ENCODE data around the gene RTN4IP1. TPM values are rescaled to one million over a fixed set of nuclear protein-coding genes. Genes with fewer than 3 reads are reported as not detected.

RTN4IP1 gene
- total RNA-seq, 4 donors from 2014 or later, result 3.3 to 7.1 (median 6.8) TPM

DNA sequence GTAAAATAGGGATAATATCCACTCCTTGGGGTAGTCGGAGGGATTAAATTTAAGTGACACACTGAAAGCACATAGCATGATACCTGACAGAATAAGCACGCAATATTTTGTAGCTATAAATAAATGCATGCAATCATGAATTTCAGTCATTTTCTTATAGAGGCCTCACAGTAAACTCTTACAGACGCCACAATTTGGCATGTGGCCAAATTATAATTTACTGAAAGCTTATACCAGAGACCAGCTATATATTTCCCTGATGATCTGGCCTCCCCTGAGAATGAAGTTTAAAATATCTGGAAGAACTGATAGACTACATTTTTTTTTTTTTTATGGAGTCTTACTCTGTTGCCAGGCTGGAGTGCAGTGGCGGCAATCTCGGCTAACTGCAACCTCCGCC, 40.9 kb upstream of the RTN4IP1 start:
- Histone ChIP-seq H3K36me3 (peaks cover 0 to 23% (median 0%) of the 10 kb centered on the region in 3 donors), H3K4me1 (no peaks in the 10 kb centered on the region), H3K9me3 (no peaks in the 10 kb centered on the region), H3K27me3 (no peaks in the 10 kb centered on the region), H3K27ac (no peak overlapping the region), H3K4me3 (no peak overlapping the region)
- 83 to 88% methylated on average over 6 of the region's 6 CpGs for WGBS, 2 donors
- no peak for TF ChIP-seq EP300 (IDR thresholded peaks at IDR 0.05)
- no peak for TF ChIP-seq POLR2A (IDR thresholded peaks at IDR 0.05)
- TF ChIP-seq CTCF (IDR thresholded peaks at IDR 0.05), result no peak
- no peak for DNase-seq (ENCODE audit: low spot score in 2 of 2)

DNA sequence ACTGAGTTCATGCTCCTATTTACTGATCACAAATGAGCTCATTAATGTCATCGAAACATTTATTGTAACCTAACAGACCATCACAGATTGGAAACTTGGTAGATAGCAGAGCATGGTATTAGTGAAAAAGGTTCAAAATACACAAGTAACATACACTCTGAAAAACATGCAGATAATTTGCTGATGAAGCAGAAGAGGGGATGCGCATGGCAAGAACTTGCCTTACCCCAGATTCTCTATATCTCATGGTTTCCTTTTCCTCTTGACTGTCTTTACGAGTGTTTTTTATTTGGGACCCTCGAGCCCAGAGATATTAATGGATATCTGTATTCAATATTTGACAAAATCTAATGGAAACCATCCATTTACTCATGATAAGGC, 37.7 kb upstream of the RTN4IP1 start:
- no peak overlapping the region for H3K4me3 ChIP-seq
- no peaks in the 10 kb centered on the region for H3K9me3 ChIP-seq
- no peaks in the 10 kb centered on the region for H3K4me1 ChIP-seq
- 95% methylated on average over 4 of the region's 4 CpGs for WGBS, 2 donors
- DNase-seq (ENCODE audit: low spot score in 2 of 2), result no peak
- peaks cover 0 to 53% (median 6%) of the 10 kb centered on the region in 3 donors for H3K36me3 ChIP-seq
- H3K27me3 ChIP-seq, result no peaks in the 10 kb centered on the region
- no peak overlapping the region for H3K27ac ChIP-seq
- TF ChIP-seq CTCF (IDR thresholded peaks at IDR 0.05) (no peak), POLR2A (IDR thresholded peaks at IDR 0.05) (no peak), EP300 (IDR thresholded peaks at IDR 0.05) (no peak)

DNA sequence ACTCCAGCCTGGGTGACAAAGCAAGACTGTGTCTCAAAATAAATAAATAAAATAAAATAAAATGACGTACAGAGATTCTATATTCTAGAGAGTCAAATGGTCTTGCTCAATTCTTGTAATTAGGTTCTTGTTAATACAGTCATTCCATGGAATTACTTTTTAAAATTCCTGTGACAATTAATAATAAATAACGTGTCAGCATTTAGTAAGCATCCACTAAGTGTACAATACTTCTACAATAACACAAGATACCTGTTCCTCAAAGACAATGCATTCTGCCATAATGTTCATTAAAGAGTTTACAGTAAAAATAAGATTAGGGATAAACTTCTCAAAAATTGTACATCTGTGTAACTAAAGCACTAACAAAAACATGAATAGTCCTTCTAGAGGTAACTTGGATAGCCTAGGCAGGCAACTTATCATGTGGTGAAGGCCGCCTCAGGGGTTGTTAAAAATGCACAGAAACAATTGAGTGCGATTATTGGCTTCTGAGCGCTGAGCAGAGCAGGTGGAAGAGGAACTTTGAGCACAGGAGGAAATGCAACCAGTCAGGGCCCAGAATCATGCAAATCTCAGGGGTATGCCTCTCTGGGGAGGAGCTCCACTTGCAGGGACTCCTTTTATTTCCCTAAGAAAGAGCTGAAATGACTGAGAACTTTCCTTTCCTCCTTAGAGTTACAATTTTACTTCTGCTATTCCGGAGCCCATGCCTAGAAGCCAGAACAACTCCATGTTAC, 37.2 kb upstream of the RTN4IP1 start:
- 82 to 83% methylated on average over 6 of the region's 6 CpGs for WGBS, 2 donors

GRCh38 chr6:106662458-106662857, 33.2 kb upstream of the RTN4IP1 start:
- no peak for DNase-seq (ENCODE audit: low spot score in 2 of 2)
- TF ChIP-seq POLR2A (IDR thresholded peaks at IDR 0.05), result no peak
- TF ChIP-seq EP300 (IDR thresholded peaks at IDR 0.05), result no peak
- TF ChIP-seq CTCF (IDR thresholded peaks at IDR 0.05), result no peak
- peaks cover 0 to 90% (median 20%) of the 10 kb centered on the region in 3 donors for H3K36me3 ChIP-seq
- H3K4me3 ChIP-seq, result no peak overlapping the region
- H3K27ac ChIP-seq, result no peak overlapping the region
- H3K27me3 ChIP-seq, result no peaks in the 10 kb centered on the region
- H3K9me3 ChIP-seq, result peaks cover 0 to 18% (median 7%) of the 10 kb centered on the region in 4 donors
- WGBS, 2 donors, result 83 to 87% methylated on average over 2 of the region's 2 CpGs
- H3K4me1 ChIP-seq, result no peaks in the 10 kb centered on the region

More for the DNA sequence above, 37.2 kb upstream of the RTN4IP1 start:
- Histone ChIP-seq H3K9me3 (no peaks in the 10 kb centered on the region), H3K4me3 (no peak overlapping the region), H3K36me3 (peaks cover 0 to 53% (median 6%) of the 10 kb centered on the region in 3 donors), H3K27ac (no peak overlapping the region), H3K27me3 (no peaks in the 10 kb centered on the region), H3K4me1 (no peaks in the 10 kb centered on the region)
- no peak for TF ChIP-seq CTCF (IDR thresholded peaks at IDR 0.05)
- TF ChIP-seq POLR2A (IDR thresholded peaks at IDR 0.05), result no peak
- TF ChIP-seq EP300 (IDR thresholded peaks at IDR 0.05), result no peak
- no peak for DNase-seq (ENCODE audit: low spot score in 2 of 2)

- TF ChIP-seq EP300 (IDR thresholded peaks at IDR 0.05) (no peak), CTCF (IDR thresholded peaks at IDR 0.05) (no peak), POLR2A (IDR thresholded peaks at IDR 0.05) (no peak)
- peaks cover 0 to 90% (median 24%) of the 10 kb centered on the region in 3 donors for H3K36me3 ChIP-seq
These were observed 30.6 kb upstream of the RTN4IP1 start for GRCh38 chr6:106659859-106660258.

More at GRCh38 chr6:106659859-106660258, 30.6 kb upstream of the RTN4IP1 start:
- H3K27me3 ChIP-seq, result no peaks in the 10 kb centered on the region
- 87 to 90% methylated on average over 2 of the region's 2 CpGs for WGBS, 2 donors
- H3K4me1 ChIP-seq, result no peaks in the 10 kb centered on the region
- H3K27ac ChIP-seq, result no peak overlapping the region
- no peak for DNase-seq (ENCODE audit: low spot score in 2 of 2)
- H3K4me3 ChIP-seq, result no peak overlapping the region
- peaks cover 0 to 22% (median 9%) of the 10 kb centered on the region in 4 donors for H3K9me3 ChIP-seq
